PC-9 (cell line): ENCODE data around the gene TTBK1.

Experiments
- EZH2 ChIP-seq: fragments of 200-600 bp; sonication (generic); IDR thresholded peaks from 2 replicates; pipeline ENCODE4 v1.8.0; 2017; ENCODE audit warnings: antibody characterized with exemption, low read depth
- TF ChIP-seq, protein P1 (sequence below): fragments of 200-600 bp; sonication (generic); conservative IDR thresholded peaks from 2 replicates; pipeline ENCODE4 v1.6.1; 2017; ENCODE audit warnings: mixed run types, antibody characterized with exemption, mild to moderate bottlenecking, moderate library complexity

GRCh38 chr6:43274127-43274915 is 31.0 kb downstream of the TTBK1 start:
- TF ChIP-seq, protein P1, sequence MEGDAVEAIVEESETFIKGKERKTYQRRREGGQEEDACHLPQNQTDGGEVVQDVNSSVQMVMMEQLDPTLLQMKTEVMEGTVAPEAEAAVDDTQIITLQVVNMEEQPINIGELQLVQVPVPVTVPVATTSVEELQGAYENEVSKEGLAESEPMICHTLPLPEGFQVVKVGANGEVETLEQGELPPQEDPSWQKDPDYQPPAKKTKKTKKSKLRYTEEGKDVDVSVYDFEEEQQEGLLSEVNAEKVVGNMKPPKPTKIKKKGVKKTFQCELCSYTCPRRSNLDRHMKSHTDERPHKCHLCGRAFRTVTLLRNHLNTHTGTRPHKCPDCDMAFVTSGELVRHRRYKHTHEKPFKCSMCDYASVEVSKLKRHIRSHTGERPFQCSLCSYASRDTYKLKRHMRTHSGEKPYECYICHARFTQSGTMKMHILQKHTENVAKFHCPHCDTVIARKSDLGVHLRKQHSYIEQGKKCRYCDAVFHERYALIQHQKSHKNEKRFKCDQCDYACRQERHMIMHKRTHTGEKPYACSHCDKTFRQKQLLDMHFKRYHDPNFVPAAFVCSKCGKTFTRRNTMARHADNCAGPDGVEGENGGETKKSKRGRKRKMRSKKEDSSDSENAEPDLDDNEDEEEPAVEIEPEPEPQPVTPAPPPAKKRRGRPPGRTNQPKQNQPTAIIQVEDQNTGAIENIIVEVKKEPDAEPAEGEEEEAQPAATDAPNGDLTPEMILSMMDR: no peak
- TF ChIP-seq EZH2: no peak
